ENCODE results near the gene RGS19. TPM values are rescaled to one million over a fixed set of nuclear protein-coding genes. Genes with fewer than 3 reads are reported as not detected.

The RGS19 gene
- polyA plus RNA-seq, 1 donor (not counting 4 experiments of a cell fraction or from before 2014, with no cell fraction given): 11.8 TPM

GRCh38 chr20:64077094-64077493, 2.2 kb downstream of the RGS19 start:
- H3K4me1 ChIP-seq (ENCODE audit: control insufficient read depth, extremely low read depth, insufficient read depth, low read length): peaks cover 13% of the 10 kb centered on the region
- H3K9ac ChIP-seq (ENCODE audit: control insufficient read depth, extremely low read depth, insufficient read depth, low read length): no peak overlapping the region
- H3K9me3 ChIP-seq (ENCODE audit: control insufficient read depth, low read depth, low read length): no peaks in the 10 kb centered on the region
- TF ChIP-seq EZH2 (IDR thresholded peaks at IDR 0.05; ENCODE audit: low read length): no peak
- TF ChIP-seq, protein P1, sequence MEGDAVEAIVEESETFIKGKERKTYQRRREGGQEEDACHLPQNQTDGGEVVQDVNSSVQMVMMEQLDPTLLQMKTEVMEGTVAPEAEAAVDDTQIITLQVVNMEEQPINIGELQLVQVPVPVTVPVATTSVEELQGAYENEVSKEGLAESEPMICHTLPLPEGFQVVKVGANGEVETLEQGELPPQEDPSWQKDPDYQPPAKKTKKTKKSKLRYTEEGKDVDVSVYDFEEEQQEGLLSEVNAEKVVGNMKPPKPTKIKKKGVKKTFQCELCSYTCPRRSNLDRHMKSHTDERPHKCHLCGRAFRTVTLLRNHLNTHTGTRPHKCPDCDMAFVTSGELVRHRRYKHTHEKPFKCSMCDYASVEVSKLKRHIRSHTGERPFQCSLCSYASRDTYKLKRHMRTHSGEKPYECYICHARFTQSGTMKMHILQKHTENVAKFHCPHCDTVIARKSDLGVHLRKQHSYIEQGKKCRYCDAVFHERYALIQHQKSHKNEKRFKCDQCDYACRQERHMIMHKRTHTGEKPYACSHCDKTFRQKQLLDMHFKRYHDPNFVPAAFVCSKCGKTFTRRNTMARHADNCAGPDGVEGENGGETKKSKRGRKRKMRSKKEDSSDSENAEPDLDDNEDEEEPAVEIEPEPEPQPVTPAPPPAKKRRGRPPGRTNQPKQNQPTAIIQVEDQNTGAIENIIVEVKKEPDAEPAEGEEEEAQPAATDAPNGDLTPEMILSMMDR (optimal IDR thresholded peaks at IDR 0.05 in 1 of 3, IDR thresholded peaks at IDR 0.05 in 1 of 3, conservative IDR thresholded peaks at IDR 0.05 in 1 of 3; ENCODE audit: extremely low read depth in 1 of 3, insufficient read depth in 2 of 3, low read length in 3 of 3): no peak
- H3K9me1 ChIP-seq (ENCODE audit: control insufficient read depth, extremely low read depth, insufficient read depth, low read length): no peaks in the 10 kb centered on the region
- H2AFZ ChIP-seq (ENCODE audit: control insufficient read depth, low read length): no peak overlapping the region
- H3K4me3 ChIP-seq (ENCODE audit: control insufficient read depth in 2 of 3, extremely low read depth in 1 of 3, insufficient read depth in 2 of 3, low read depth in 1 of 3, low read length in 3 of 3): no peak overlapping the region
- H3K4me2 ChIP-seq (ENCODE audit: control insufficient read depth, extremely low read depth, insufficient read depth, low read depth, low read length): no peak overlapping the region
- FAIRE-seq (no peak), DNase-seq (ENCODE audit: low read depth, low spot score) (no peak)
- H3K36me3 ChIP-seq (ENCODE audit: control insufficient read depth in 2 of 2, extremely low read depth in 1 of 2, insufficient read depth in 2 of 2, low read length in 2 of 2): peaks cover 0 to 9% of the 10 kb centered on the region in 2 experiments
- H3K27me3 ChIP-seq (ENCODE audit: control insufficient read depth, extremely low read depth, insufficient read depth, low read length): peaks cover 6% of the 10 kb centered on the region
- H4K20me1 ChIP-seq (ENCODE audit: control insufficient read depth, extremely low read depth, insufficient read depth, low read length): no peaks in the 10 kb centered on the region
- peaks cover 2% of the 10 kb centered on the region for H3K79me2 ChIP-seq (ENCODE audit: control insufficient read depth, insufficient read depth, low read length)
- no peak overlapping the region for H3K27ac ChIP-seq (ENCODE audit: control insufficient read depth, insufficient read depth, low read length)
- dilution Hi-C loops (cut with MboI; ENCODE audit: extremely low pct_ligation_motif_present, low sequenced_read_pairs): no loop called here

- Histone ChIP-seq H3K9me1 (ENCODE audit: control insufficient read depth, extremely low read depth, insufficient read depth, low read length) (no peaks in the 10 kb centered on the region), H3K9ac (ENCODE audit: control insufficient read depth, extremely low read depth, insufficient read depth, low read length) (no peak overlapping the region), H3K36me3 (ENCODE audit: control insufficient read depth in 2 of 2, extremely low read depth in 1 of 2, insufficient read depth in 2 of 2, low read length in 2 of 2) (peaks cover 0 to 10% of the 10 kb centered on the region in 2 experiments), H2AFZ (ENCODE audit: control insufficient read depth, low read length) (no peak overlapping the region), H3K79me2 (ENCODE audit: control insufficient read depth, insufficient read depth, low read length) (peaks cover 2% of the 10 kb centered on the region), H3K4me1 (ENCODE audit: control insufficient read depth, extremely low read depth, insufficient read depth, low read length) (peaks cover 13% of the 10 kb centered on the region), H3K4me3 (ENCODE audit: control insufficient read depth in 2 of 3, extremely low read depth in 1 of 3, insufficient read depth in 2 of 3, low read depth in 1 of 3, low read length in 3 of 3) (no peak overlapping the region), H3K4me2 (ENCODE audit: control insufficient read depth, extremely low read depth, insufficient read depth, low read depth, low read length) (no peak overlapping the region), H3K27ac (ENCODE audit: control insufficient read depth, insufficient read depth, low read length) (no peak overlapping the region), H3K9me3 (ENCODE audit: control insufficient read depth, low read depth, low read length) (no peaks in the 10 kb centered on the region), H3K27me3 (ENCODE audit: control insufficient read depth, extremely low read depth, insufficient read depth, low read length) (no peaks in the 10 kb centered on the region), H4K20me1 (ENCODE audit: control insufficient read depth, extremely low read depth, insufficient read depth, low read length) (no peaks in the 10 kb centered on the region)
- TF ChIP-seq, protein P1 (optimal IDR thresholded peaks at IDR 0.05 in 1 of 3, IDR thresholded peaks at IDR 0.05 in 1 of 3, conservative IDR thresholded peaks at IDR 0.05 in 1 of 3; ENCODE audit: extremely low read depth in 1 of 3, insufficient read depth in 2 of 3, low read length in 3 of 3): no peak
- no peak for TF ChIP-seq EZH2 (IDR thresholded peaks at IDR 0.05; ENCODE audit: low read length)
- FAIRE-seq (no peak), DNase-seq (ENCODE audit: low read depth, low spot score) (no peak)
- dilution Hi-C loops (cut with MboI; ENCODE audit: extremely low pct_ligation_motif_present, low sequenced_read_pairs): no loop called here
These were observed 3.0 kb downstream of the RGS19 start for GRCh38 chr20:64076061-64076997.
